H1 (cell line): ENCODE results near the gene SH3PXD2A. TPM values are rescaled to one million over a fixed set of nuclear protein-coding genes. Genes with fewer than 3 reads are reported as not detected.
A peak's percentile ranks its signal among the peaks of the same experiment; 100 is the strongest.

ENCODE experiments used
- CTCF ChIA-PET: fragments of 300-600 bp; sonication (Branson Sonifier 250); formaldehyde crosslinking; loops from one replicate; lab custom pipeline; 2021; ENCODE audit not compliant: partially characterized antibody; lab: Charles Lee
- POLR2A ChIA-PET: fragments of 300-600 bp; sonication (Branson Sonifier 250); formaldehyde crosslinking; loops from one replicate; lab custom pipeline; 2021; ENCODE audit warnings: inconsistent platforms; ENCODE audit not compliant: partially characterized antibody; lab: Charles Lee
- DNase-seq, 2 experiments: peaks; one replicate each; pipeline versions ENCODE4 v3.0.0 to v3.0.0-alpha.2; 2010 to 2022; ENCODE audit warnings: low spot score in 2 of 2, low read depth in 1 of 2, mixed read lengths in 1 of 2
- FAIRE-seq: peaks from 2 replicates; lab custom pipeline; 2011; peaks lifted over from hg19 to GRCh38; lab: Jason Lieb, UNC
- H2AFZ ChIP-seq: 2 replicates; pipeline ENCODE4 v1.8.1; 2012; ENCODE audit warnings: low read length, inconsistent platforms
- H2AK5ac ChIP-seq: 2 replicates; pipeline ENCODE4 v1.6.1; 2013; ENCODE audit warnings: low read depth, low read length
- H2BK120ac ChIP-seq: replicated peaks from 2 replicates; pipeline ENCODE3; 2013; ENCODE audit warnings: low read depth, low read length, inconsistent platforms
- H2BK12ac ChIP-seq: 2 replicates; pipeline ENCODE4 v1.6.1; 2013; ENCODE audit warnings: low read depth, low read length
- H2BK15ac ChIP-seq: 2 replicates; pipeline ENCODE4 v1.6.1; 2013; ENCODE audit warnings: low read length
- H2BK20ac ChIP-seq: 2 replicates; pipeline ENCODE4 v1.6.1; 2013; ENCODE audit warnings: low read length
- H2BK5ac ChIP-seq: 2 replicates; pipeline ENCODE4 v1.6.1; 2013; ENCODE audit warnings: low read depth, low read length
- H3K14ac ChIP-seq: 2 replicates; pipeline ENCODE4 v1.6.1; 2013; ENCODE audit warnings: inconsistent platforms; ENCODE audit not compliant: insufficient read length
- H3K18ac ChIP-seq: 2 replicates; pipeline ENCODE4 v1.6.1; 2013; ENCODE audit warnings: low read length; ENCODE audit errors: extremely low read depth
- H3K23ac ChIP-seq: 2 replicates; pipeline ENCODE4 v1.6.1; 2013; ENCODE audit warnings: inconsistent platforms; ENCODE audit not compliant: insufficient read length
- H3K23me2 ChIP-seq: 2 replicates; pipeline ENCODE4 v1.6.1; 2013; ENCODE audit warnings: low read depth, low read length
- H3K27ac ChIP-seq: 2 replicates; pipeline ENCODE4 v1.6.1; 2011; ENCODE audit warnings: low read depth, low read length, inconsistent platforms
- H3K27me3 ChIP-seq, 4 experiments: replicated peaks in 1 of 4; 1 replicate in 1 of 4; 2 replicates in 3 of 4; pipeline versions ENCODE4 v1.6.1 to v1.8.1; 2011 to 2013; ENCODE audit warnings: low read length in 3 of 4, mild to moderate bottlenecking in 3 of 4, inconsistent platforms in 2 of 4, mixed read lengths in 2 of 4, moderate library complexity in 1 of 4; ENCODE audit not compliant: control insufficient read depth in 3 of 4, insufficient read depth in 3 of 4; ENCODE audit errors: extremely low read depth in 1 of 4
- H3K36me3 ChIP-seq, 4 experiments: 2 replicates each; pipeline versions ENCODE4 v1.6.1 to v1.8.1; 2011 to 2013; ENCODE audit warnings: mild to moderate bottlenecking in 4 of 4, low read length in 3 of 4, moderate library complexity in 2 of 4, control low read depth in 1 of 4, inconsistent platforms in 1 of 4; ENCODE audit not compliant: insufficient read depth in 4 of 4, control insufficient read depth in 2 of 4
- H3K4ac ChIP-seq: replicated peaks from 2 replicates; pipeline ENCODE3; 2013; ENCODE audit warnings: low read length, low read depth, mixed read lengths, inconsistent platforms; ENCODE audit not compliant: insufficient read length
- H3K4me1 ChIP-seq, 4 experiments: replicated peaks in 1 of 4; 1 replicate in 1 of 4; 2 replicates in 3 of 4; pipeline versions ENCODE4 v1.6.1 to v1.8.1; 2011 to 2013; ENCODE audit warnings: low read length in 3 of 4, inconsistent platforms in 2 of 4, mixed read lengths in 1 of 4; ENCODE audit not compliant: insufficient read depth in 4 of 4, control insufficient read depth in 3 of 4
- H3K4me2 ChIP-seq, 2 experiments: 2 replicates each; pipeline versions ENCODE4 v1.6.1 to v1.8.1; 2011 to 2013; ENCODE audit warnings: low read depth in 2 of 2, low read length in 2 of 2, control low read depth in 1 of 2, inconsistent platforms in 1 of 2, mild to moderate bottlenecking in 1 of 2; ENCODE audit not compliant: insufficient read depth in 1 of 2
- H3K4me3 ChIP-seq, 4 experiments: fragments of 200-600, 300-600 bp in 1 of 4; sonication (generic), shearing (Covaris generic), sonication (Bioruptor Twin) in 1 of 4; 2 replicates each; pipeline versions ENCODE4 v1.5.1 to v1.8.1; 2011 to 2016; ENCODE audit warnings: low read length in 4 of 4, low read depth in 3 of 4, control low read depth in 2 of 4, inconsistent platforms in 2 of 4, mild to moderate bottlenecking in 2 of 4, mixed read lengths in 1 of 4, moderate library complexity in 1 of 4; ENCODE audit not compliant: insufficient read depth in 2 of 4; ENCODE audit errors: extremely low read depth in 1 of 4
- H3K56ac ChIP-seq: replicated peaks from 2 replicates; pipeline ENCODE3; 2013; ENCODE audit warnings: low read depth, mild to moderate bottlenecking, mixed read lengths, low read length, inconsistent platforms; ENCODE audit not compliant: insufficient read length
- H3K79me1 ChIP-seq: 2 replicates; pipeline ENCODE4 v1.6.1; 2013; ENCODE audit warnings: low read depth, low read length, control low read depth
- H3K79me2 ChIP-seq, 2 experiments: 2 replicates each; pipeline versions ENCODE4 v1.6.1 to v1.8.1; 2012 to 2013; ENCODE audit warnings: low read length in 2 of 2, mild to moderate bottlenecking in 2 of 2, inconsistent platforms in 1 of 2; ENCODE audit not compliant: insufficient read depth in 2 of 2, control insufficient read depth in 1 of 2
- H3K9ac ChIP-seq, 4 experiments: replicated peaks in 1 of 4; 1 replicate in 1 of 4; 2 replicates in 3 of 4; pipeline versions ENCODE4 v1.6.1 to v1.8.1; 2011 to 2013; ENCODE audit warnings: low read depth in 3 of 4, low read length in 3 of 4, control low read depth in 2 of 4, mild to moderate bottlenecking in 2 of 4, moderate library complexity in 2 of 4, inconsistent platforms in 1 of 4; ENCODE audit errors: extremely low read depth in 1 of 4
- H3K9me3 ChIP-seq, 2 experiments: 2 replicates each; pipeline versions ENCODE4 v1.6.1 to v1.8.1; 2012 to 2013; ENCODE audit warnings: mild to moderate bottlenecking in 2 of 2, moderate library complexity in 2 of 2, control low read depth in 1 of 2, inconsistent platforms in 1 of 2, low read depth in 1 of 2, low read length in 1 of 2, mixed read lengths in 1 of 2; ENCODE audit not compliant: insufficient read depth in 2 of 2
- H4K20me1 ChIP-seq, 2 experiments: replicated peaks in 1 of 2; 2 replicates each; pipeline versions ENCODE3 to v1.8.1; 2011 to 2013; ENCODE audit warnings: inconsistent platforms in 2 of 2, low read length in 2 of 2, mild to moderate bottlenecking in 1 of 2; ENCODE audit not compliant: insufficient read depth in 2 of 2, control insufficient read depth in 1 of 2
- H4K5ac ChIP-seq: 2 replicates; pipeline ENCODE4 v1.6.1; 2013; ENCODE audit warnings: low read length, low read depth, mixed read lengths, inconsistent platforms; ENCODE audit not compliant: insufficient read length
- H4K8ac ChIP-seq: 2 replicates; pipeline ENCODE4 v1.8.0; 2013; ENCODE audit warnings: mild to moderate bottlenecking, moderate library complexity, low read length, inconsistent platforms; ENCODE audit not compliant: insufficient read depth; ENCODE audit errors: extremely low read depth
- H4K91ac ChIP-seq: replicated peaks from 2 replicates; pipeline ENCODE3; 2013; ENCODE audit warnings: low read length, mixed read lengths, inconsistent platforms; ENCODE audit not compliant: insufficient read length
- SAP30 ChIP-seq: fragments of 300-600 bp; sonication (generic); IDR thresholded peaks from 2 replicates; pipeline ENCODE4 v1.7.1; 2012; ENCODE audit warnings: low read length, moderate library complexity, mild to moderate bottlenecking, inconsistent platforms; ENCODE audit not compliant: insufficient read depth, insufficient replicate concordance
- SIRT6 ChIP-seq: IDR thresholded peaks from one replicate; pipeline ENCODE4 v1.7.1; 2012; ENCODE audit warnings: low read length, inconsistent platforms
- WGBS, 2 experiments: shearing (Covaris generic) in 1 of 2; methylation state at CpG; one replicate each; pipeline versions ENCODE4 v1.1.6 to v1.1.7; 2013 to 2015; ENCODE audit warnings: low lambda C conversion rate in 2 of 2, mixed read lengths in 2 of 2, inconsistent platforms in 1 of 2, low coverage in 1 of 2, missing lambda C conversion rate in 1 of 2; ENCODE audit not compliant: insufficient replicate concordance in 2 of 2, insufficient coverage in 1 of 2, insufficient read length in 1 of 2; ENCODE audit errors: extremely low coverage in 1 of 2, missing lambda C conversion rate in 1 of 2; 5-methylcytosine and 5-hydroxymethylcytosine counted together
- polyA plus RNA-seq, 7 experiments: library from polyadenylated mRNA; depleted of rRNA in 3 of 7; stranded (reverse) in 5 of 7; unstranded in 2 of 7; fragments of >200 nt in 5 of 7; fragments of 200-250 nt in 2 of 7; gene quantifications; 1 replicate in 5 of 7; 2 replicates in 1 of 7; 4 replicates in 1 of 7; pipeline versions ENCODE4 v1.2.1 to v1.2.3, GENCODE V29; 2011 to 2013; ENCODE audit warnings: missing spikeins in 2 of 7, mixed read lengths in 2 of 7
- total RNA-seq: library from RNA; stranded (reverse); fragmentation: NEBNext Ultra II Directional; extraction: Animal tissue kit (Norgen Biotek cat#: 25700); gene quantifications from 2 replicates; pipeline ENCODE4 v1.2.1, GENCODE V29; 2021
- TF ChIP-seq, protein P1 (sequence below): IDR thresholded peaks from 2 replicates; pipeline ENCODE4 v1.6.1; 2012; ENCODE audit warnings: inconsistent platforms

Gene SH3PXD2A
- total and polyA plus RNA-seq, 2 of the 8 experiments (the other 6 are each of a cell fraction or from before 2014, with no cell fraction given): 5.4 to 16.3 TPM

DNA sequence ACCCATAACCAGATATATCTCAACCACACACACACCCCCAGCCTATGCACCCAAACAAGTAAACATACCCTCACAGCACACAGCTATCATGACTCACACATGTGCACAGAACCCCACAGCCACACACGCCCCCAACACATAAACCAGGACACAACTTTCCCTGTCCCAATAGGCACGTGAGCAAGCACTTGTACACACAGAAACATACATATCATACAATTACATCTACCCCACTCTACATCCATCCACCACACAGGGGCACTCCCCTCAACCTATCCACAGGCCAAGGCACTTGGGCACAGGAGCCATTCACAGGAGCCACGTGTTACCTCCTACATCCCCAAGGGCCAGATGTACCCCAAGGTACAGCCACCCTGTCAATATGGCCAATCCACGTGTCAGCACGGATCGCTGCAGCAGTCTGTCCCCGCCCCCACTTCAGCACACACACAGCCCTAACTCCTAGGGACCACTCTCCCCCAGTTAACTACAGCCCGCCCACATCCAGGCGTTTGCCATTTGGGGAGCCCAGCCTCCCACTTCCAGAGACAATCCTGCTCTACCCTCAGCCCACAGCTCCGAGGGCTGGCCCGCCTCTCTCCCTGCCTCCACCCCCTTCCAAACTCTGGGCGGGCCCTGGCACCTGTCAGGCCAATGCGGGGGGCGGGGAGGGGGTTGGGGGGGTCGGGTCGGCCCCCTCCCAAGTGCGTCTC, 163.5 kb downstream of the SH3PXD2A start:
- CTCF ChIA-PET: interaction anchor here (1.3 to 15.0 kb wide), 5 partner anchors 10 to 95 kb away, joined by 4 to 448 read pairs (median 114); no protein-coding TSS in a partner anchor

More for the DNA sequence above, 163.5 kb downstream of the SH3PXD2A start:
- Histone ChIP-seq H3K18ac (peak overlapping the region; percentile 83), H4K91ac (no peak overlapping the region), H2BK20ac (no peak overlapping the region), H2BK120ac (no peak overlapping the region), H3K9me3 (no peaks in the 10 kb centered on the region), H3K27me3 (peaks cover 7 to 37% (median 34%) of the 10 kb centered on the region in 4 experiments), H3K4me3 (peak overlapping the region; percentile 24 to 81 (median 54); a peak in 7 of 8 replicates), H3K9ac (no peak overlapping the region), H4K8ac (peak overlapping the region; percentile 80), H3K4me2 (peak overlapping the region; percentile 69 to 97), H2BK15ac (peak overlapping the region; percentile 83), H3K23me2 (peaks cover 17% of the 10 kb centered on the region; the same call in 1 of the 2 replicates), H3K36me3 (no peaks in the 10 kb centered on the region), H4K5ac (no peak overlapping the region), H3K79me1 (no peaks in the 10 kb centered on the region), H3K4ac (peak overlapping the region; percentile 57), H2BK5ac (0 out of 2 replicates have a peak overlapping the region, but pooled peaks have one; percentile 35), H3K27ac (no peak overlapping the region), H3K56ac (no peak overlapping the region), H3K4me1 (peaks cover 0 to 12% (median 7%) of the 10 kb centered on the region in 4 experiments; a peak in 5 of 7 replicates), H3K14ac (no peak overlapping the region), H3K23ac (no peak overlapping the region), H2AK5ac (peak overlapping the region; percentile 65; the same call in 1 of the 2 replicates), H2AFZ (no peak overlapping the region), H3K79me2 (no peaks in the 10 kb centered on the region), H4K20me1 (peaks cover 0 to 2% of the 10 kb centered on the region in 2 experiments), H2BK12ac (0 out of 2 replicates have a peak overlapping the region, but pooled peaks have one; percentile 84)
- POLR2A ChIA-PET: interaction anchor here (0.6 to 0.8 kb wide), 2 partner anchors 32 to 41 kb away, joined by 3 read pairs; no protein-coding TSS in a partner anchor
- no peak for TF ChIP-seq SIRT6
- peak; percentile 60 for TF ChIP-seq SAP30
- TF ChIP-seq, protein P1, sequence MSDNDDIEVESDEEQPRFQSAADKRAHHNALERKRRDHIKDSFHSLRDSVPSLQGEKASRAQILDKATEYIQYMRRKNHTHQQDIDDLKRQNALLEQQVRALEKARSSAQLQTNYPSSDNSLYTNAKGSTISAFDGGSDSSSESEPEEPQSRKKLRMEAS: peak; percentile 93
- 17% methylated on average over 16 of the region's 17 CpGs; no CpG with 5 or more reads in 1 of the 2 experiments for WGBS, 2 experiments
- DNase-seq (no peak), FAIRE-seq (no peak)
